HG03460 (cell line): Measurements from ENCODE around the gene MLH3.

Experiments used
- ATAC-seq: cut with Tn5 transposase; IDR thresholded peaks from one replicate; pipeline ENCODE4 v1.9.1; 2021; ENCODE audit not compliant: unreplicated experiment

Gene MLH3

GRCh38 chr14:75067212-75067611 is 15.9 kb upstream of the MLH3 start:
- no peak for ATAC-seq

- no peak for ATAC-seq
Measured at GRCh38 chr14:75066691-75067090, 15.4 kb upstream of the MLH3 start.

- ATAC-seq: peak; percentile 3
Measured at GRCh38 chr14:75064205-75064567, 12.9 kb upstream of the MLH3 start.

DNA sequence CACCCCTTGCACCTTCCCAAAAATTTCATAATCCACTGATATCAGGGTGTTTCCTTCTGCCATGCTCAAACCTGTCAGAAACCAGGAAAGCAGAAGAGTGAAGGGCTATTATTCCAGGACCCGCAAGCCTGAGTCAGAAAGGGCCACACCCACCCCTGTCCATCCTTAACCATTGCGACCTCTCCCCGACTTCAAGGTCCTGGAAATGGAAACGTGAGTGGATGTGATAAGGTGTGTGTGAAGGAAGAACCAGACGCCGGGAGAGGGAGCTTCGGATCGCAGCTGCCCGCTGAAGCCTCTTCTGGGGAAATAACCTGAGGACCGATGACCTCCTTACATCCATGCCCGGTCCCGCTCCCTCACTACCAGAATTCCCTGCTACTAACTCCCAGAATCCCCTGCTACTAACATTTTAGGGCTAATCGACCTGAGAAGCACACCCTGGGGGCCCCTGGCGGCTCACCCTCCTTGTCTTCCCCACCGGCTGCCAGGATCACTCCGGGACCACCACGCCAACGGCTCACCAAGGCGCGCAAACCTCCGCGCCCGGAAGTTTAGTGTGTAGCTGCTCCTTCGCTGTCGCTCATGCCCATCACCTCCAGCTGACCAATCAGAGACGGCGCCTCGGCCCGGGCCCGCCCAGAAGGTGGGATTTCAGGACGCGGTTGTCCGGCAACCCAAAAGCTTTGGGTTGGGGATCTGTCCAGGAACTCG is 12.4 kb upstream of the MLH3 start, which contains the start of gene ACYP1:
Gene ACYP1, minus strand, starts transcription at position 534 of the 714 bp plus-strand sequence. Its CDS starts 471 bp downstream, at position 63.
- ATAC-seq: peak; percentile 98

DNA sequence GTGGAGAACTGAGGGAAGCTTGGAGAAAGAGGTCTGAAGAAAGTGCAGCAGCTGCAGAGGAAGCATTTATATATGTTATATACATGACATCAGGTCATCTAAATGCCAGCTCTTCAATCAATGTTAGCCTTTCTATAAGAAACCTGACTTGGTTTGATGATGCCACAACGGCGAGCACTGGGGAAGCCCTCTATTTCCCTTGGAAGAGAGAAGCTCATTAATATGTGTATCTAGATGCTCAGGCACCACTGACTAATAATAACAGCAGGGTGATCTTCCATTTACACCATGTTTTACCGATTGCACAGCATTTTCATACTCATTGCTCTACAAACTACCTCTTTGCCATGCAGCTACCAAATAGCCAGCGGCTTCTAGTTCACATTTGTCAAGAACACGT is 11.7 kb upstream of the MLH3 start:
- no peak for ATAC-seq

DNA sequence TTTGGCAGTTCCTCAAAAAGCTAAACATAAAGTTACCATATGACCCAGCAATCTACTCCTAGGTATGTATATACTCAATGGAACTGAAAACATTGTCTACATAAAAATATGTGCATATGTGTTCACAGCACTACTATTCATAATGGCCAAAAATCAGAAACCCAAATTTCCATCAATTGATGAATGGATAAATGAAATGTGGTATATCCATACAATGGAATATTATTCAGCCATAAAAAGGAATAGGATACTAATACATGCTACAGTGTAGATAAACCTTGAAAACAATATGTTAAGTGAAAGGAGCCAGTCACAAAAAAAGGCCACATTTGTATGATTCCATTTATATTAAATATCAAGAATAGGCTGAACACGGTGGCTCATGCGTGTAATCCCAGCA is 9.2 kb upstream of the MLH3 start:
- ATAC-seq: no peak

GRCh38 chr14:75059642-75060041 is 8.4 kb upstream of the MLH3 start:
- ATAC-seq: no peak

DNA sequence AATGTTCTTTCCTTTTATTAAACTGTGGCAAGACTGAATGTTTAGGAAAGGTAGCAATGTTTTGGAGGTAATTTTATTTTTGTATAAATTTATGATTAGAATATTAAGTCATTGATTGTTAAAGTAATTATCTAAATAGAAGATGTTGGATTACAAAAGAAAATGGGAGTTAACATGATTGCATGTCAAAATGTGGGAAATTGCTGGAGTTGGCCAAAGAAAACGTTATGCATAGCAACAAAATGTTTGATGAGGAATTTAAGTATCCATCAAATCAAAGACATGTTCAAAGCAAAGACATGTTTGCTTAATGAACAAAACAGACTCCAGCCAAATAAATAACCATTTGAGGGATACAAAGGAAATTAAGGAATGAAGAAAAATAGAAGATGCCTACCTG is 3.2 kb upstream of the MLH3 start:
- ATAC-seq: no peak

DNA sequence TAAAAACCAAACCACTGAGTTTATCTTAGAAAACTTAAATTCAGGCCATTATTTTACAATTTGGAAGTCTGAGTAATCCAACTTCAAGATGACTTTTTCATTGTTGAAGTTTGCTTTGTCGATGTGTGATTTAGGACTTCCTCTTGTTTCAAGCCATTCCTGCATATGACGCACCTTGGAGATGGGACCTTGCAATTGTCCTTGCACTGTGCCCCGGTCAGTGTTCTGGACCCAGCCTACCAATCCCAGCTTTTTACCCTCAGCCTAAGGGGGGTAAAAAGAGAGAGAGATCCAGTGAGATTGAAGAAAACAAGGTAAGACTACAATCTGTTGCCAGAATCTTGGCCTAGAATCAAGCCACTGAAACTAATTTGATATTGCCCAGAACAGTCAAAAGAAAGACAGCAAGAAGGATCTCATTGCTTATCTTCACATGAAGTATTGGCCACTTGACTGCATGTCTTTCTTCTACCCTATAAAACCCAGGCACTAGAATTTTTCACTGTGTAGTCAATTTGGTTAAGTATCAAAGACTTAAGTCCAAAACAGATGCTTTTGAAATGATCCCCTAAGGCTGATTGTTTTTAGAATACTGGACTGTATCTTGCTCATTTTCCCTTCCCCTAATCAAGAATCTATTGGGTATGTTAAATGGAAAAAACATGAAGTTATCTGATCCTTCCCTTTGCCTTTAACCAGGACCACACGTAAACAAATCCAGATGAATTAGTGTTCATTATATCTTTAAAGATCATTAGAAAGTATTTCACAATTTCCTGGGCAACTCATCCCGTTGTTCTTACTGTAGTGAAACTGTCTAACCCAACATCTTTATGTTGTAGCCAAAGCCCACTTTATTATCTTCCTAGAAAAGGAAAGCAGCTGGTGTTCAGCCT is 2.4 kb upstream of the MLH3 start:
- ATAC-seq: no peak

GRCh38 chr14:75051556-75051899 is 261 bp upstream of the MLH3 start:
- no peak for ATAC-seq

GRCh38 chr14:75049731-75050201 is 1.5 kb downstream of the MLH3 start:
- ATAC-seq: no peak

DNA sequence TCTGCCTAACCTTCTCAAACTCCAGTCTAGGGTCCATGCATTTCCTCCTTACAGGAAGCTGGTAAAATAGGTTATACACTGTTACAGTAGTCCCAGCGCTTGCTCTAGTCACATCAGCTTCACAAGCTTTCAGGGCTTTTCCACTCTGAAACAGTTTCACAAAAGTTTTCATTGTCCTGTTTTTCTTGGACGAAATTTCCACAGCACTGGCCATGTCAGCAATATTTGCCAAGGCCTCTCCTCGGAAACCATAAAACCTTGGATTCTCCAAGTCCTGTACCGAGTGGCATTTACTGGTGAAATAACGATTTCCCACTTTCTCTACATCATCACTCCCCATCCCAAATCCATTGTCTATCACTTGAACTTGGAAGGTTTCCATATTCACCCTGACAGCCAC is 2.1 kb downstream of the MLH3 start:
- no peak for ATAC-seq

DNA sequence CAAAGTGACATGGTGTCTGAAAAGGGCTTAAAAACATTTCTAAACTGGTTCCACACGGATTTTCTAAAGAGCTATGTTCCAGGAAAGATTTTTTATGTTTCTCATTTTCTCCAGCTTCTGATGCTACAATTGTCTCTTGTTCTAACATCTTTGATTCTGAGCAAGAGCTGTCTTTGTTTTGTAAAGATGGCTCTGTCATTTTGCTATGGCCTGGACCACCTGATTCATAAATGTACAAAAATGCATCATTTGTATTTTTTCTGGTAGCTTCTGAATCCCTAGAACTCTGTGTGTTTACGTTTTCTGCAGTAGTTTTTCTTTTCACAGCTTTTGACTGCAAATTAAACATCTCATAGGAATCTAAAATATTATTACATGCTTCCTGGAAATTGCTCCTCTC is 3.2 kb downstream of the MLH3 start:
- ATAC-seq: no peak

- no peak for ATAC-seq
Measured at GRCh38 chr14:75047506-75047905, 3.8 kb downstream of the MLH3 start.

DNA sequence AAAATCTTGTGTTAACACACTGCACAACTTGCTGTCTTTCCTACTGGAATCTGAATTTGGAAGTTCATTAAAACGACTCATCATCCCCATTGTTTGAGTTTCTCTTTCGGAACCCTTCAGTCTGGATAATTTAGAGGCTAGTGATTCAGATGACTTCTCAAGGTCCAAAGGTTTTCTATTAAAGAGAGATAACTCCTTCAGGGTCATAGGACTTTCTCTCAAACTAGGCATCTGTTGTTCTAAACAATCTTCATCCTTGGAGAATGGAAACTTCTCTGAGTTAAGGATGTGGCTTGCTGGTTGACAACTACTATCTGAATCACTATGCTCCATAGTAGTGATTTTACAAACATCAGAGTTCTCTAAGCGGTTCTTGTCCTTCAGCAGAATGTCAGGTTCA is 4.4 kb downstream of the MLH3 start:
- no peak for ATAC-seq

DNA sequence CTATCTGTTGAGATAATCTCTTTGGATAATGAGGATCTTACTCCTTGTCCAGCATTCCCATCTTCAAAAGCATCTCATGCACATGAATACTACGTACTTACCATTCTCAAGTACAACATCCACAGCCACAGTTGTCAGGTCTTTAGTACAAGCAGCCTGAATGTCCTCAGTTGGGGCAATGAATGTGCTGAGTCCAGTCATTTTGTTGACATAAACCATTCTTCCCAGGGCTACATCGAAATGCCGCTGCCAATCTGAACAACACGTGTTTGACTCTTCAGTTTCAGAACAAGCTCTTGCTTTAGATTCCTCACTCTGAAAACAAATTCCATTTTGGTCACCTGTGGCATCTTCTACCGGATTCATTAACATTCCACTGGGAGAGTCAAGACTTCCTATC is 5.0 kb downstream of the MLH3 start:
- ATAC-seq: no peak

DNA sequence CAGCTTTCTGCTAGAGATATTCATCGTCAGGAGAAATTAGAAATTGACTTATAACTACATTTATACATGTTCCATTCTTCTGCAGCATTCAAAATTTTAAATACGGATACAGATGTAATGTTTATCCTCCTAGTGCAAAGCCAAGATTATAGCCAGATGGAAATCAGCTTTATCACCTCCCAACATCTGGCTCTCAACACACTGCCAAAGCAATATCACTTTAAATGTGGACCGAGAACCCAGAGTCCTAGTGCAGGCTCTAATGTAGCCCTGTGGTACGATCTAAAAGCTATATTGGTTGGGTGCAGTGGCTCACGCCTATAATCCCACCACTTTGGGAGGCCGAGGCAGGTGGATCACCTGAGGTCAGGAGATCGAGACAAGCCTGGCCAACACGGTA is 6.5 kb downstream of the MLH3 start:
- no peak for ATAC-seq

GRCh38 chr14:75044322-75044721 is 6.9 kb downstream of the MLH3 start:
- no peak for ATAC-seq

DNA sequence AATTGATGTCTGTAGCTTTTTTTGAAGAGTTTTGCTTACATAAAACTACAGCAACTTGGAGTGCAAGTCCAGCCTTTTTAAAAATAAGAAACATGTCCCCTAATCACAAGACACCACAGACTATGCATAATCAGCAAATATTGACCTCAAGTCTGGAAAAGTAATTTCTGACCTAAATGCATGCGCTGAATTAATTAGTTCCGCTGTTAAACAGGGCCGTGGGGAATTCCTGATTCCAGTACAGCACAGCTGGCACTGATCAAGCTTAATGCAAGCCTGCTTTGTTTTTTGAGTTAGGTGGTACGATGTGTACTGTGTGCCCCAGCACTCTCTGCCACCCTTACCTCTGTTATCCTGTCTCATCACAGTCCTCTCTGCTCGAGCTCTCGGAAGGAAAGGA is 9.2 kb downstream of the MLH3 start:
- ATAC-seq: no peak

GRCh38 chr14:75041613-75042012 is 9.7 kb downstream of the MLH3 start:
- ATAC-seq: no peak

- no peak for ATAC-seq
Measured at GRCh38 chr14:75040959-75041358, 10.3 kb downstream of the MLH3 start.

DNA sequence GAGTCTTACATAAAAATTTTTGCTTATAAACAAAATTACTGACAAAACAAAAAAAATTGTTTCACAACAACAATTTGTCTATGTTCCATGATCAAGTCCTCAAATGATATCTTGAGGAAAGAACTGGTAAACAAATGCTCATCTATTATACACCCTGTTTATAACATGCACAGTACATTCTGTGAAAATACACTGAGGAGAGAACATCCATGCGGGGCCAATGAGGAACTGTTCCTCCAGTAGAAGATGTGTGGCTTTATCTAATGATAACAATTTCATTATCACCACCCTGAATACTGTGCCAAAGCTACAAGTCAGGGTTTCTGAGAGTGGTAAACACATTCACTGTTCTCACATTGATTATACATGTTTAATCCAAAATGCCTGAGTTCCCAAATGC is 10.8 kb downstream of the MLH3 start:
- no peak for ATAC-seq
